Activated T-cell treated with anti-CD3 and anti-CD28 coated beads, Interleukin-2, amount 50 U/mL, for 72 hours (primary cell): Measurements from ENCODE around the gene CDK6. TPM values are rescaled to one million over a fixed set of nuclear protein-coding genes. Genes with fewer than 3 reads are reported as not detected.

Experiments
- ATAC-seq, 2 donors: fragments of 150-1000 bp; cut with Tn5 transposase; replicated peaks in 1 of 2; 2 replicates each; pipeline ENCODE4 v1.10.0; 2021; ENCODE audit warnings: moderate library complexity in 2 of 2, mild to moderate bottlenecking in 1 of 2
- DNase-seq, 2 donors: peaks; one replicate each; pipeline ENCODE4 v3.0.0; 2021 to 2022; ENCODE audit warnings: mixed read lengths in 1 of 2
- H3K27ac Mint-ChIP-seq: one replicate; pipeline ENCODE4 v1.8.0; 2022; ENCODE audit warnings: mild to moderate bottlenecking, moderate library complexity, mixed read lengths
- H3K27me3 Mint-ChIP-seq: one replicate; pipeline ENCODE4 v1.8.0; 2022; ENCODE audit warnings: low read depth, mixed read lengths
- H3K36me3 Mint-ChIP-seq, 2 donors: one replicate each; pipeline ENCODE4 v1.8.0; 2022; ENCODE audit warnings: mixed read lengths in 2 of 2, mild to moderate bottlenecking in 1 of 2; ENCODE audit not compliant: insufficient read depth in 2 of 2
- H3K4me1 Mint-ChIP-seq: one replicate; pipeline ENCODE4 v1.8.0; 2022; ENCODE audit warnings: low read depth, mixed read lengths
- H3K4me3 Mint-ChIP-seq, 2 donors: one replicate each; pipeline ENCODE4 v1.8.0; 2022; ENCODE audit warnings: mild to moderate bottlenecking in 2 of 2, mixed read lengths in 2 of 2, moderate library complexity in 2 of 2
- H3K9me3 Mint-ChIP-seq, 2 donors: one replicate each; pipeline ENCODE4 v1.8.0; 2022; ENCODE audit warnings: mixed read lengths in 2 of 2
- total RNA-seq, 2 donors: library from RNA; stranded (reverse); gene quantifications; one replicate each; pipeline ENCODE4 v1.2.3, GENCODE V29; 2022

The CDK6 gene
- total RNA-seq, 2 donors from 2014 or later = 213 to 256 TPM

DNA sequence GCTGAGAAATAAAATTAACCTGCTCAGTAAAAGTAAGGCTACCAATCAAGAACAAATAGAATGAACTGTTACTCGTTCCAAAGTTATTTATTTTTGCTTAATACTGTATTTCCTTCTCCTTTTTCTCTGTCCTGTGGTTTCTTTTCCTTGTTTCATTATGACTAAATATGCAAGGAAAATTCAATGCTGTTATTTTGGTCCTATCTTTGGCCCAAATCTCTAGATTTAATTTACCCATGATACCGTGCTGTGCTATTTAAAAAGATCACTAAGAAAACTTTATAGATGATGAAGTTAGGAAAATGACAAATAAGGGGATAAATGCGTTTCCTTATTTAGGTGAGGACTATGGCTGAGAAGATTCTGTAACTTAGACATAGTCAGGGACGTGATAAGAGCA is 200.8 kb downstream of the CDK6 start:
- H3K4me3 Mint-ChIP-seq = peak overlapping the region; percentile 70 to 85
- H3K9me3 Mint-ChIP-seq = no peaks in the 10 kb centered on the region
- H3K4me1 Mint-ChIP-seq = peaks cover 96% of the 10 kb centered on the region
- no peak for DNase-seq
- ATAC-seq = no peak
- peak overlapping the region; percentile 97 for H3K27ac Mint-ChIP-seq
- H3K27me3 Mint-ChIP-seq = no peaks in the 10 kb centered on the region
- peaks cover 4 to 7% of the 10 kb centered on the region in 2 donors for H3K36me3 Mint-ChIP-seq

DNA sequence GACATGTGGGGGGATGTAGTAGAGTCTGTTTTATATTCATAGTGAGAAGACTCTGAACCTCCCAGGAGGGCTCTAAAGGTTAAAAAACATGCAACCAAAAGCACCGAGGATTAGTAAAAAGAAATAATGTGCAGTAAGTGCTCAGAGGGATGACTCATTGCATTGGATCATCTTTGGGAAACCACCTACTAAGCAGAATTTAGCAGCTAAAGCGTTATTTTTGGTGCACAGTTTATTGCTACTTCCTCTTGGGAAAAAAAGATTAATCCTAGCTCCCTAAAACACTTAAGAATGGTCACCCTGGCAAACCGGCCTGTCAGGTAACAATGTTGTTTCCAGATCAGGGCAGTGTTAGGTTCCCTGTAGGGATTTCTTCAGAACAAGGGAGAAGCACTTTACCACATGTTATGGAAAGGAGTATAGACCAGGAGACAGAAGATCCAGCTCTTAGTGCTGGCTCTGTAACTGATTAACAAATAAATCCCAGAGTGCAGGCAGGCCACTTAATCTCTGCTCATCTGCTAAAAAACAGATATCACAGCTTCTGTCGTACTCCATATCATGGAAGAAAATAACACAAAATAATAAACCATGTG is 201.4 kb downstream of the CDK6 start:
- H3K36me3 Mint-ChIP-seq = peaks cover 7 to 11% of the 10 kb centered on the region in 2 donors
- peak overlapping the region; percentile 97 for H3K27ac Mint-ChIP-seq
- ATAC-seq (peak; percentile 43 to 47), DNase-seq (peak; percentile 35 to 40)
- peaks cover 96% of the 10 kb centered on the region for H3K4me1 Mint-ChIP-seq
- H3K4me3 Mint-ChIP-seq = peak overlapping the region; percentile 70 to 85
- H3K27me3 Mint-ChIP-seq = no peaks in the 10 kb centered on the region
- peaks cover 1 to 2% of the 10 kb centered on the region in 2 donors for H3K9me3 Mint-ChIP-seq

DNA sequence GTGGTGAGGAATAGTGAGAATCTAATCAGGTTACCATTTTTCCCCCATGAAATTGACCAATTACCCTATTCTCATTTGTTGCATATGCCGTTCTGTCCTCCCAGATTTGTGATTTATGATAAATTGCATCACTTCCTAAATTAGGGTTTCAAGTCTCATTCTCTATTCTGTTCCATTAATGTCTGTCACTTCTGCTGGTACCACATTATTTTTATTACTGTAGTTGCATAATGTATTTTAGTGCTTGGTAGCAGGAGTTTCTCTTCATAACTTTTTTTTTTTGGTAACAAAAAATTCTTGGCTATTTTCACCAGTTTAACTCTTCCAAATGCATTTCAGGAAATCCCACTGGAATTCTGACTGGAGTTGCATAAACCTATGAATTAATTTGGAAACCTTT is 202.2 kb downstream of the CDK6 start:
- Mint-ChIP-seq H3K9me3 (peaks cover 1 to 2% of the 10 kb centered on the region in 2 donors), H3K4me1 (peaks cover 96% of the 10 kb centered on the region), H3K27ac (peak overlapping the region; percentile 97), H3K27me3 (no peaks in the 10 kb centered on the region), H3K36me3 (peaks cover 2 to 13% of the 10 kb centered on the region in 2 donors), H3K4me3 (peak overlapping the region; percentile 70 to 85)
- no peak for DNase-seq
- no peak for ATAC-seq

DNA sequence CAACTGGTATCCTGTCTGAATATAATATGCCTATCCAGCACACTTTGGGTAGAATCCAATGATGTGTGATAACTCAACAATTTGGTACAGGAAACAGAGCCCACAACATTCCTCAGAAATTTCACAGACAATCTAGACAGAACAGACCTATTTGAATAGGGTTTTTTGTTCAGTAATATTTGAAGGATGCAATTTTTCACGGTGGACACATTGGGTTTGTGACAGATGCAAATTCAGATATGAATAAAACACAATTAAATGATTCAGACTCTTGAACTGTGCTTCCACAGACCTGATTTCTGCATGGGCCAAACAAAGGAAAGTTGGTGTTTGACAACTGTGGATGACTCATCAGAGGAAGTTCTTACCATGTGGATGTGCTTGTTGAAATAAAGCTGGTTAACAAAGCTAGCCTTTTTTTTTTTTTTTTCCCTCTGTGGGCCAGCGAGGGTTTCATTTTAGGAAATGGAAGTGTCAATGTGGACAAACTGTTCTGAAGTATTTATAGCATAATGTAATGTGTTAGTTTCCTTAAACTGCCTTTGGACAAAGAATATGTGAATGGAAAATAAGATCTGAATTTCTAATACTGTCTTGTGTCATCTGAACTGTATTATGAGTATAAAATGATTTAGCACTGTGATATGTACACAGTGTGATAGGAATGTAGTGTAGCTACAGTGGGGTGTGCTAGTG is 203.0 kb downstream of the CDK6 start:
- peaks cover 7 to 20% of the 10 kb centered on the region in 2 donors for H3K36me3 Mint-ChIP-seq
- H3K27me3 Mint-ChIP-seq = no peaks in the 10 kb centered on the region
- H3K27ac Mint-ChIP-seq = peak overlapping the region; percentile 99
- H3K4me1 Mint-ChIP-seq = peaks cover 96% of the 10 kb centered on the region
- H3K9me3 Mint-ChIP-seq = peaks cover 5 to 7% of the 10 kb centered on the region in 2 donors
- ATAC-seq (peak; percentile 31 to 37), DNase-seq (peak; percentile 48 to 57)
- H3K4me3 Mint-ChIP-seq = peak overlapping the region; percentile 67 to 91

DNA sequence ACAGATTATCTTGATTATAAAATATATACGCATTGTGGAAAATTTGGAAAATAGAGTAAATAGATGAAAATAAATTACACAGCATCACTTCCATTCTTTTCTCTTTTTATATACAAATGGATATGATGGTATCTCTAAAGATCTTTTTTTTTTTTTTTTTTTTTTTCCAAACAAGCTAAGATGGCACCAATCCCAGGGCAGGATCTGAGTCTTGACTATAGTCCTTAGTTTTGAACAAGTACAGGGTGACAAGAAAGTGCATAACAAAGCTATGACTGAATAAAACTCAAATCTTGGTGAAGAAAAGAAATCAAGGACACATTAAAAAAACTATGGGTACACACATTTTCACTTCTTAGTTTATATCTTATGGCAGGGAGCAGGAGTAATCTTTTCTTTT is 203.6 kb downstream of the CDK6 start:
- H3K4me3 Mint-ChIP-seq = peak overlapping the region; percentile 67 to 91
- peaks cover 6 to 9% of the 10 kb centered on the region in 2 donors for H3K9me3 Mint-ChIP-seq
- peaks cover 100% of the 10 kb centered on the region for H3K4me1 Mint-ChIP-seq
- ATAC-seq = no peak
- no peak for DNase-seq
- peaks cover 11 to 25% of the 10 kb centered on the region in 2 donors for H3K36me3 Mint-ChIP-seq
- H3K27ac Mint-ChIP-seq = peak overlapping the region; percentile 99
- H3K27me3 Mint-ChIP-seq = no peaks in the 10 kb centered on the region

DNA sequence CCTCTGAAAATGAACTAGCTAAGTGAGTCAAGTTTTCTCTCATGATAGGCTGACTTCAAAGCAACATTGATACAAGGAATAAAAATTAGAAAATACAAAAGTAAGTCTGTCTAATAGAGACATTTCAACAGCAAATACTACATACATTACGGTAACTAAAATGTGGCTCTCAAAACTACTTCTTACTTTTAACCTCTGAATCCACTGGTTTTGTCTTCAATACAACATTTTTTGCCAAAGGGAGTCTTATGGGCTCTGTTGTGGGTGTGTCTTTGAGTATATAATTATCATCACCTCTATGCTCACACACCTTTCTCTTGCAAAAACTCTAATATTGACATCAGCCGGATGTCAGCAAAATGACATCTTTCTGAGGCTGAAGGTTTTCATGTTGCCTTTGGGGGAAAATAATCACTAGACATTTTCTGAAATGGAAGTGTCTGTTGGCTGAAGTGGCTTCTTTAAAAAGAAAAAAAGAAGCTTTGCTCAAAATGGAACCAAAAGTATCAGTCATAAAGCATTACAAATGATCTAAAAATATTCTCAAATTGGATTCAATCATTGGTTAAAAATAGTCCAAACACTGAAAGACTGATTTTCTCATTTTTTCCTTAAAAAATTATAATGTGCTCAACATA is 204.4 kb downstream of the CDK6 start:
- peak overlapping the region; percentile 93 for H3K27ac Mint-ChIP-seq
- peak overlapping the region; percentile 59 to 71 for H3K4me3 Mint-ChIP-seq
- no peaks in the 10 kb centered on the region for H3K27me3 Mint-ChIP-seq
- peak; percentile 5 to 16 for ATAC-seq
- H3K9me3 Mint-ChIP-seq = peaks cover 6 to 13% of the 10 kb centered on the region in 2 donors
- H3K4me1 Mint-ChIP-seq = peaks cover 100% of the 10 kb centered on the region
- no peak for DNase-seq
- H3K36me3 Mint-ChIP-seq = peaks cover 14 to 34% of the 10 kb centered on the region in 2 donors

DNA sequence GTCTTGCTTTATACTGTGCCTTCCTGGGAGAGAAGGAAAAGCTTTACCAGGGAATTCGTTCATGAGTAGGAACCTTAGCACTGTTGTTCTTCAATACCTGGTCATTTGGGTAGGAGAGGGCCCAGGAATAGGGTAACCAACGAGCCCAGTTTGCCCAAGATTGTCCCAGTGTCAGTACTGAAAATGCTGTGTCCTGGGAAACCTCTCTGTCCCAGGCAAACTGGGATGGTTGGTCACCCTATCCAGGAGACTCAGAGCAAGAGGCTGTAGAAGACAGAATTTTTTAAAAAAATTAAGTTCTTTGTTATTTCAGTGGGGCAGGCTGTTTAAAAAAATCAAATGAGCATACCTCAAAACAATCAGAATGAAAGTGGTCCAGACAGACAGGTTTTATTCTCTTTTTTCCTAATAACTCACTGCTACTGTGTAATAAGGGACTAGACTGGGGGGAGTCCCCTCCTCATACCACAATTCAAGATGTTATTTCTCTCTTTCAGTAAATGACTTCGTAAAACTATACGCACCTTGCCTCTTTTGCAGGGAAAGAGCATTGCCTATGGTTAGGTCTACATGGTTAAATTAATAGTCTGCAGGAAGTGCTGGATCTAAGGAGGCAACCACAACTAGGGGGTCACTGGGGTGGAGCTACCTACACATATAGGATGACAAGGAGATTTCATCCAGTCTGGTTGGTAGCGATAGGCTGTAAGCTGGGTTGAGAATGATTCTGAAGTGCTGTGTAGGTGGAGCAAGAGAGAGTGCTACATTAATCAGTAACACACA is 205.1 kb downstream of the CDK6 start:
- no peaks in the 10 kb centered on the region for H3K27me3 Mint-ChIP-seq
- DNase-seq (peak; percentile 64 to 71), ATAC-seq (peak; percentile 78 to 82)
- peak overlapping the region; percentile 59 to 71 for H3K4me3 Mint-ChIP-seq
- peaks cover 18 to 39% of the 10 kb centered on the region in 2 donors for H3K36me3 Mint-ChIP-seq
- H3K27ac Mint-ChIP-seq = peak overlapping the region; percentile 93
- H3K4me1 Mint-ChIP-seq = peaks cover 100% of the 10 kb centered on the region
- H3K9me3 Mint-ChIP-seq = peaks cover 7 to 13% of the 10 kb centered on the region in 2 donors

DNA sequence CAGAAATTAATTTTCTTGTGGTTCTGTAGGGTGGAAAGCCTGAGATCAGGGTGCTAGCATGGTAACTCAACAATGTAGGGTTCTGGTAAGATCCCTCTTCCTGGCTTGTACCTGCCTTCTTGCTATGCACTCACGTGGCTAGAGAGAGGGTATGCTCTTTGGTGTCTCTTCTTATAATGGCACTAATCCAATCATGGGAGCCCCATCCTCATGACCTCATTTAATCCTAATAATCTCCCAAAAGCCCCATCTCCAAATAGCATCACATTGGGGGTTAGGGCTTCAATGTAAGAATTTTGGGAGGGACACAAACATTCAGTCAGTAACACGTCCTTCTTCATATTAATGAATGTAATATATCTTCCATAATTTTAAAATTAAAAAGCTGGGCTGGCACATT is 206.6 kb downstream of the CDK6 start:
- peak overlapping the region in 1 of 2 donors; percentile 25 for H3K4me3 Mint-ChIP-seq
- DNase-seq = no peak
- peak overlapping the region; percentile 82 for H3K27ac Mint-ChIP-seq
- H3K27me3 Mint-ChIP-seq = no peaks in the 10 kb centered on the region
- H3K4me1 Mint-ChIP-seq = peaks cover 98% of the 10 kb centered on the region
- H3K36me3 Mint-ChIP-seq = peaks cover 18 to 41% of the 10 kb centered on the region in 2 donors
- ATAC-seq = no peak
- H3K9me3 Mint-ChIP-seq = peaks cover 7 to 13% of the 10 kb centered on the region in 2 donors

- peaks cover 7 to 14% of the 10 kb centered on the region in 2 donors for H3K9me3 Mint-ChIP-seq
- peak overlapping the region; percentile 95 for H3K27ac Mint-ChIP-seq
- H3K4me3 Mint-ChIP-seq = peak overlapping the region in 1 of 2 donors; percentile 5
- ATAC-seq (no peak), DNase-seq (no peak)
- H3K36me3 Mint-ChIP-seq = peaks cover 23 to 58% of the 10 kb centered on the region in 2 donors
- H3K4me1 Mint-ChIP-seq = peaks cover 98% of the 10 kb centered on the region
- H3K27me3 Mint-ChIP-seq = no peaks in the 10 kb centered on the region
These were observed 208.4 kb downstream of the CDK6 start for GRCh38 chr7:92627956-92628355.

DNA sequence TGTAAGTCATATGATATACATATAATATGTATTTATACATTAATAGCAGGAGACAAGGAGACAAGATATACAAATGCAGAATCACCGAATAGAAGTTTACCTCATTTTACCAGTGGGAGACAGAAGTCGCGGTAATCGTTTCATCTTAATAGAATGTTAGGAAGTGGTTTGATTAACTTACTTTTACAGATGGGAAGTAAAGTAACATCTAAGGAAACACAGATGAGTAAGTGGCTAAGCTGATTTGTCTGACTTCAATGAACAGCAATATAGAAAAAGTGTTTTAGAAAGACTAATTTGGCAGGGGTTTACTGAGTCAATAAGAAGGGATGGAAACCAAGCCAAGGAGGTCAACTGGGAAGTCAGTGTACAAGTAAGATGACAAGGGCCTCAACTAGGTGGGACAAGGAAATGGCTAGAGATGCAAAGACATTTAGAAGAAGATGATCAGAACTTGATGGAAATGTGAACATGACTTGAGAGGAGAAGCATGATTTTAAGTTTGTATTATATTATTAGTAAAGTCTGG is 210.0 kb downstream of the CDK6 start:
- Mint-ChIP-seq H3K36me3 (peaks cover 29 to 70% of the 10 kb centered on the region in 2 donors), H3K27ac (peak overlapping the region; percentile 30), H3K4me1 (peaks cover 98% of the 10 kb centered on the region), H3K4me3 (peak overlapping the region; percentile 21 to 49), H3K9me3 (peaks cover 7 to 14% of the 10 kb centered on the region in 2 donors), H3K27me3 (no peaks in the 10 kb centered on the region)
- ATAC-seq (no peak), DNase-seq (no peak)

- H3K27ac Mint-ChIP-seq = peak overlapping the region; percentile 93
- no peak for DNase-seq
- H3K27me3 Mint-ChIP-seq = no peaks in the 10 kb centered on the region
- H3K36me3 Mint-ChIP-seq = peaks cover 29 to 75% of the 10 kb centered on the region in 2 donors
- peak; percentile 66 to 70 for ATAC-seq
- H3K4me1 Mint-ChIP-seq = peaks cover 98% of the 10 kb centered on the region
- H3K9me3 Mint-ChIP-seq = peaks cover 7 to 14% of the 10 kb centered on the region in 2 donors
- H3K4me3 Mint-ChIP-seq = peak overlapping the region; percentile 61 to 72
These were observed 210.8 kb downstream of the CDK6 start for GRCh38 chr7:92625617-92626016.

- ATAC-seq = no peak
- Mint-ChIP-seq H3K27ac (peak overlapping the region; percentile 93), H3K27me3 (no peaks in the 10 kb centered on the region), H3K4me1 (peaks cover 91% of the 10 kb centered on the region), H3K9me3 (peaks cover 5 to 13% of the 10 kb centered on the region in 2 donors), H3K4me3 (peak overlapping the region in 1 of 2 donors; percentile 72), H3K36me3 (peaks cover 26 to 71% of the 10 kb centered on the region in 2 donors)
- DNase-seq = no peak
These were observed 211.9 kb downstream of the CDK6 start for GRCh38 chr7:92624298-92624996.
